Activated T-cell treated with anti-CD3 and anti-CD28 coated beads for 1 hour (primary cell): ENCODE measurements around the gene ETHE1.
"Not testable (repeated sequence)": the region's sequence is repeated elsewhere in the genome, so short reads cannot be mapped to it uniquely, and the experiment has no call there.

ENCODE experiments used
- DNase-seq: peaks from one replicate; pipeline ENCODE4 v3.0.0-alpha.2; 2020; ENCODE audit warnings: low read depth

The ETHE1 gene

GRCh38 chr19:43523696-43524095 is 3.3 kb downstream of the ETHE1 start:
- DNase-seq = not testable (repeated sequence)

GRCh38 chr19:43522929-43523328 is 4.1 kb downstream of the ETHE1 start:
- no peak for DNase-seq

GRCh38 chr19:43519436-43520088 is 7.4 kb downstream of the ETHE1 start:
- peak; percentile 76 for DNase-seq

- no peak for DNase-seq
Observed at GRCh38 chr19:43518051-43518450, 8.9 kb downstream of the ETHE1 start.

- DNase-seq = not testable (repeated sequence)
Observed at GRCh38 chr19:43512399-43512798, 14.6 kb downstream of the ETHE1 start.

- no peak for DNase-seq
Observed at GRCh38 chr19:43511324-43511723, 15.7 kb downstream of the ETHE1 start.

- no peak for DNase-seq
Observed at GRCh38 chr19:43510713-43511112, 16.3 kb downstream of the ETHE1 start.

GRCh38 chr19:43507880-43508279 is 19.1 kb downstream of the ETHE1 start:
- DNase-seq = no peak

- DNase-seq = no peak
Observed at GRCh38 chr19:43506629-43507028, 20.4 kb downstream of the ETHE1 start.

- no peak for DNase-seq
Observed at GRCh38 chr19:43505941-43506340, 21.1 kb downstream of the ETHE1 start.

GRCh38 chr19:43505186-43505456 is 21.9 kb downstream of the ETHE1 start:
- no peak for DNase-seq

- DNase-seq = peak; percentile 42
Observed at GRCh38 chr19:43504426-43505185, 22.4 kb downstream of the ETHE1 start, which contains the start of gene PHLDB3. Gene PHLDB3, minus strand, starts transcription at chr19:43504746. Its CDS starts 628 bp downstream, at chr19:43504118.

GRCh38 chr19:43503501-43504425 is 23.2 kb downstream of the ETHE1 start:
- DNase-seq = peak; percentile 100

GRCh38 chr19:43502419-43502976 is 24.5 kb downstream of the ETHE1 start:
- no peak for DNase-seq

- no peak for DNase-seq
Observed at GRCh38 chr19:43501661-43502418, 25.2 kb downstream of the ETHE1 start.

- DNase-seq = no peak
Observed at GRCh38 chr19:43499042-43499441, 28.0 kb downstream of the ETHE1 start.

- DNase-seq = no peak
Observed at GRCh38 chr19:43498233-43498842, 28.7 kb downstream of the ETHE1 start.

GRCh38 chr19:43496960-43497359 is 30.0 kb downstream of the ETHE1 start:
- no peak for DNase-seq

GRCh38 chr19:43495082-43495481 is 31.9 kb downstream of the ETHE1 start:
- DNase-seq = no peak

GRCh38 chr19:43490759-43491158 is 36.2 kb downstream of the ETHE1 start:
- no peak for DNase-seq

- DNase-seq = no peak
Observed at GRCh38 chr19:43489979-43490599, 36.9 kb downstream of the ETHE1 start.
